Right lobe of liver (tissue), 6 donors: ENCODE data around the gene DSC3. TPM values are rescaled to one million over a fixed set of nuclear protein-coding genes. Genes with fewer than 3 reads are reported as not detected.
"Not testable (repeated sequence)": the region's sequence is repeated elsewhere in the genome, so short reads cannot be mapped to it uniquely, and the experiment has no call there.

Experiments
- ATAC-seq, 4 donors: fragments of 200-7000 bp; cut with Tn5 transposase; one replicate each; pipeline ENCODE4 v1.9.1; 2020; ENCODE audit warnings: mild to moderate bottlenecking in 4 of 4, moderate library complexity in 4 of 4
- DNase-seq, 3 donors: peaks; one replicate each; pipeline ENCODE4 v3.0.0-alpha.2; 2020
- H3K27ac ChIP-seq, 3 donors: fragments of 200-600 bp; one replicate each; pipeline ENCODE4 v1.8.0; 2022
- H3K27me3 ChIP-seq, 2 donors: fragments of 200-600 bp; one replicate each; pipeline ENCODE4 v1.8.0; 2022
- H3K36me3 ChIP-seq, 4 donors: fragments of 200-600 bp; sonication (generic) in 1 of 4; one replicate each; pipeline versions ENCODE4 v1.5.1 to v1.8.0; 2017 to 2022; ENCODE audit warnings: control low read depth in 1 of 4
- H3K4me1 ChIP-seq, 4 donors: fragments of 200-600 bp; sonication (generic) in 1 of 4; one replicate each; pipeline versions ENCODE4 v1.5.1 to v1.8.0; 2017 to 2022; ENCODE audit warnings: control low read depth in 1 of 4
- H3K4me3 ChIP-seq, 3 donors: fragments of 200-600 bp; one replicate each; pipeline ENCODE4 v1.8.0; 2022
- H3K9me3 ChIP-seq, 4 donors: fragments of 200-600 bp; sonication (generic) in 1 of 4; one replicate each; pipeline versions ENCODE4 v1.5.1 to v1.8.0; 2017 to 2022; ENCODE audit warnings: control low read depth in 1 of 4
- CTCF ChIP-seq, 4 donors: fragments of 200-600 bp in 3 of 4; fragments of 450-650 bp in 1 of 4; IDR thresholded peaks; one replicate each; pipeline versions ENCODE4 v1.5.1 to v1.8.0; 2016 to 2022; ENCODE audit warnings: antibody characterized with exemption in 4 of 4, mild to moderate bottlenecking in 2 of 4
- POLR2A ChIP-seq: fragments of 450-650 bp; IDR thresholded peaks from one replicate; pipeline ENCODE4 v1.6.1; 2017; ENCODE audit warnings: antibody characterized with exemption, mild to moderate bottlenecking
- WGBS: methylation state at CpG from one replicate; pipeline ENCODE4 v1.1.6; 2018; ENCODE audit warnings: low coverage, low lambda C conversion rate; ENCODE audit not compliant: insufficient coverage; ENCODE audit errors: missing lambda C conversion rate; 5-methylcytosine and 5-hydroxymethylcytosine counted together
- intact Hi-C, 2 donors: fragments of 100-400 bp; cut with DNase I; formaldehyde crosslinking; loops; one replicate each; pipeline versions ENCODE4 v1.11.2 to v1.14.1; 2022
- total RNA-seq, 6 experiments: library from RNA; depleted of rRNA in 2 of 6; stranded (reverse); fragments of >200 nt in 2 of 6; fragmentation: NEBNext Ultra II Directional in 3 of 6; extraction: Animal tissue kit (Norgen Biotek cat#: 25700) in 3 of 6; gene quantifications; one replicate each; pipeline versions ENCODE4 v1.1.0 to v1.2.4, GENCODE V29; 2016 to 2023
- donor health status: DM: no; HTN: yes; CAD: no.
- donor health status: DM: no; HTN: no; CAD: no.
- donor health status: DM: no; HTN: no; CAD: no.
- donor health status: DM: no; HTN: yes; CAD: no.
- donor health status: DM: no; HTN: yes; CAD: no.

The DSC3 gene
- total RNA-seq, 6 experiments from 2014 or later = 0.07 TPM; not detected in 5

DNA sequence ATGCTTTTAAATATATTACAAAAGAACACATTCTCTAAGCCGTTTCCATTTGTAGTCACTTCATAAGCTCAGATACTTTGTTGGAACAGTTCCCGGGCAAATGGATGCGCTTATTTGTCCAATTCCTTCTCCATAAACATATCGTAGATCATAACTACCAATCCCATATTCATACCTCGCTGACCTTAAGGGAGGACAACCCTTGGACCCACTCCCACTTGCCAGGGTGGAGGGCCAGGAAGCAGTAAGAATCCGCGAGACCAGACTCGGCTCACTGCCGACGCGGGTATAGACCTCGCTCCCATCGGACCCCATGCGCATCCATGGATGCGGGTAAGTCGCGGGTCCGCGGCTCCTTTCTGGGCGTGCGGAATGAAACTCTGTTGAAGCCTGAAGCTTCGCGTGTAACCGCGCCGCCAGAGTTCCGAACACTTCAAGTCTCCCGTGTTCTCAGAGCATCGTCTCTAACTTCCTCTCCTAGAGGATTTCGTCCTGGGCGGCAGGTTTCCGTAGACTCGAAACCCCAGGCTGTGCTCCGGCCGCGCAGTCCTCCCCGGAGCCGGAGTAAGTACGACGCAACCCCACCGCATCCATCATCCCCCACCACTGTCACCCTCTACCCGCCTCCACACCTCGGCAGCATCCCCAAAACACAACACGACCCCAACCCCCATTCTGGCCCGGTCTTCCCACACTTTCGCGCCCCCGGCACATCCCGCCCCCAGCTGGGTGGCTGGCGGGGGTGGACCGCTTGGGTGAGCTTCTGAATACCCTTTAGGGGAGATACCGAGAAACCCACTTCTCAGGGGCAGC lies 1.1 kb downstream of the DSC3 start:
- TF ChIP-seq POLR2A = no peak
- TF ChIP-seq CTCF (IDR thresholded peaks at IDR 0.05) = no peak
- Histone ChIP-seq H3K9me3 (no peaks in the 10 kb centered on the region), H3K36me3 (no peaks in the 10 kb centered on the region), H3K27ac (no peak overlapping the region), H3K4me1 (peaks cover 0 to 15% (median 0%) of the 10 kb centered on the region in 4 donors), H3K4me3 (no peak overlapping the region), H3K27me3 (peaks cover 7 to 21% of the 10 kb centered on the region in 2 donors)
- ATAC-seq = peak; percentile 12 to 32 (median 17)
- WGBS = 4% methylated on average over 34 of the region's 52 CpGs
- peak; percentile 21 to 44 (median 36) for DNase-seq
- intact Hi-C loops = no loop called here

DNA sequence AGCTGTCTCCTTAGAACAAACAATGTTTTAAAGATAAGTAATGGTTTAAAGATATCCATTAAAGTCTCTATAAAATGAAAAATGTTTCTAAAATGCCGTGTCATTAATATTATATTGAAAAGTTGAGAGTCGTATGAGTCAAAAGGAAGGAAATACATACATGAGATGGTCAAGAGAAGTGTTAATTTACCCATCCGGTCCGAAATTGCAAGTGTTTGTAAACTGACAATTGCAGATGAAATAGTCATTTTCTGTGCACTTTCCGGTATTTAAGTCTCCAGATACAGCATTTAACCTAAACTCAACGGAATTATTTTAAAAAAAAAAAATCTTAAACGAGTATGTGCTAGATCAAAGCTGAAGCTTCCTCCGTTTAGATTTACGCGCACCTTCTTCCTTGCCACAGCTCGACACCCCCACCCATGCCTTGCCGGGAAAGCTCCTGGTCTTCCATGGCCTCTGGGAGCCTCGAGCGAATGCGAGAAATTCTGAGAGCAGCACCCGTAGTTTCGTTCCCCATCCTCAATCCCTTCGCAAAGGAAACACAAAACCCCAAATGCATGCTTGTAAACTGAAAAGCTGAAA lies 1.8 kb downstream of the DSC3 start:
- peaks cover 0 to 15% (median 0%) of the 10 kb centered on the region in 4 donors for H3K4me1 ChIP-seq
- no peaks in the 10 kb centered on the region for H3K36me3 ChIP-seq
- H3K27ac ChIP-seq = no peak overlapping the region
- TF ChIP-seq CTCF (IDR thresholded peaks at IDR 0.05) (no peak), POLR2A (no peak)
- no peaks in the 10 kb centered on the region for H3K9me3 ChIP-seq
- no peak overlapping the region for H3K4me3 ChIP-seq
- no peak for ATAC-seq
- intact Hi-C loops = no loop called here
- no peak for DNase-seq
- WGBS = 4% methylated on average over 18 of the region's 18 CpGs
- peaks cover 7 to 21% of the 10 kb centered on the region in 2 donors for H3K27me3 ChIP-seq

GRCh38 chr18:31039426-31039825 lies 3.1 kb downstream of the DSC3 start:
- WGBS = 62% methylated on average over 3 of the region's 3 CpGs
- Histone ChIP-seq H3K9me3 (no peaks in the 10 kb centered on the region), H3K36me3 (no peaks in the 10 kb centered on the region), H3K4me1 (peaks cover 0 to 15% (median 0%) of the 10 kb centered on the region in 4 donors), H3K4me3 (no peak overlapping the region), H3K27me3 (peaks cover 7 to 21% of the 10 kb centered on the region in 2 donors), H3K27ac (no peak overlapping the region)
- no peak for ATAC-seq
- no peak for DNase-seq
- intact Hi-C loops = no loop called here
- TF ChIP-seq CTCF (IDR thresholded peaks at IDR 0.05) = no peak
- TF ChIP-seq POLR2A = no peak

DNA sequence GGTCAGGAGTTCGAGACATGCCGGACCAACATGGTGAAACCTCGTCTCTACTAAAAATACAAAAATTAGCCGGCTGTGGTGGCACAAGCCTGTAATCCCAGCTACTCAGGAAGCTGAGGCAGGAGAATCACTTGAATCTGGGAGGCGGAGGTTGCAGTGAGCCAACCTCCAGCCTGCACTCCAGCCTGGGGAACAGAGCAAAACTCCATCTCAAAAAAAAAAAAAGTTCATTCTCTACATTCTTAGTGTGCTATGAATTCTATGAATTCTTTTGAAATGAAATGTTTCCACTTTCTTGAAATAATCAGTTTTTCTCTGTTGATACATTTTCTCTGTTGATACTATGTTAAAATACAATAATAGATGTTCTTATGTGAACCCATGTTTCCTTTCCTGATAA lies 4.9 kb downstream of the DSC3 start:
- intact Hi-C loops, DNase-seq, H3K9me3 ChIP-seq, H3K4me3 ChIP-seq, ATAC-seq, H3K27ac ChIP-seq, H3K36me3 ChIP-seq: not testable (repeated sequence)
- peaks cover 7 to 20% of the 10 kb centered on the region in 2 donors for H3K27me3 ChIP-seq
- H3K4me1 ChIP-seq = peaks cover 0 to 15% (median 0%) of the 10 kb centered on the region in 4 donors
- WGBS = 84% methylated on average over 3 of the region's 5 CpGs

GRCh38 chr18:31034541-31034940 lies 8.0 kb downstream of the DSC3 start:
- ATAC-seq (no peak), DNase-seq (no peak)
- TF ChIP-seq CTCF (IDR thresholded peaks at IDR 0.05) (no peak), POLR2A (no peak)
- Histone ChIP-seq H3K27me3 (no peaks in the 10 kb centered on the region), H3K27ac (no peak overlapping the region), H3K36me3 (no peaks in the 10 kb centered on the region), H3K4me1 (no peaks in the 10 kb centered on the region), H3K4me3 (no peak overlapping the region), H3K9me3 (no peaks in the 10 kb centered on the region)
- intact Hi-C loops = no loop called here
- 80% methylated on average over 4 of the region's 4 CpGs for WGBS
